GM12872 (cell line): ENCODE measurements around the gene FAM107A.

Source experiments
- TF ChIP-seq, protein P1 (sequence below): IDR thresholded peaks from 3 replicates; pipeline ENCODE4 v1.5.1; 2011; ENCODE audit warnings: low read depth, mild to moderate bottlenecking, low read length, moderate library complexity; ENCODE audit not compliant: insufficient read depth

FAM107A gene

DNA sequence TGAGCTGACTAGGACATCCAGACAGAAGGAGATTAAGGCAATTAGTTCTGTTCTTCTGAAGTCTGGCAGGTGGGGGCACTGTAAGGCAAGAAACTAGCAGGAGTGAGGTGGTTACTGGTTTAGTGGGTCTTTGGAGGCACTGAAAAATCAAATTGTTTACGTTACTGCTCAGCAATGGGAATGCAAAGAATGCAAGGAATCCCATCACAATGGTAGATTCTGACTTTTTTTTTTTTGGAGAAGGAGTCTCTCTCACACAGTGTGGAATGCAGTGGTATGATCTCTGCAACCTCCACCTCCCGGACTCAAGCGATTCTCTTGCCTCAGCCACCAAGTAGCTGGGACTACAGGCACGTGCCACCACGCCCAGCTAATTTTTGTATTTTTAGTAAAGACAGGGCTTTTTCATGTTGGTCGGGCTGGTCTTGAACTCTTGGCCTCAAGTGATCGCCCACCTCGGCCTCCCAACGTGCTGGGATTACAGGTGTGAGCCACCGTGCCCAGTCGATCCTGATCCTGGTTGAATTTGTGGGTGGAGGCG, 16.4 kb downstream of the FAM107A start:
- TF ChIP-seq, protein P1, sequence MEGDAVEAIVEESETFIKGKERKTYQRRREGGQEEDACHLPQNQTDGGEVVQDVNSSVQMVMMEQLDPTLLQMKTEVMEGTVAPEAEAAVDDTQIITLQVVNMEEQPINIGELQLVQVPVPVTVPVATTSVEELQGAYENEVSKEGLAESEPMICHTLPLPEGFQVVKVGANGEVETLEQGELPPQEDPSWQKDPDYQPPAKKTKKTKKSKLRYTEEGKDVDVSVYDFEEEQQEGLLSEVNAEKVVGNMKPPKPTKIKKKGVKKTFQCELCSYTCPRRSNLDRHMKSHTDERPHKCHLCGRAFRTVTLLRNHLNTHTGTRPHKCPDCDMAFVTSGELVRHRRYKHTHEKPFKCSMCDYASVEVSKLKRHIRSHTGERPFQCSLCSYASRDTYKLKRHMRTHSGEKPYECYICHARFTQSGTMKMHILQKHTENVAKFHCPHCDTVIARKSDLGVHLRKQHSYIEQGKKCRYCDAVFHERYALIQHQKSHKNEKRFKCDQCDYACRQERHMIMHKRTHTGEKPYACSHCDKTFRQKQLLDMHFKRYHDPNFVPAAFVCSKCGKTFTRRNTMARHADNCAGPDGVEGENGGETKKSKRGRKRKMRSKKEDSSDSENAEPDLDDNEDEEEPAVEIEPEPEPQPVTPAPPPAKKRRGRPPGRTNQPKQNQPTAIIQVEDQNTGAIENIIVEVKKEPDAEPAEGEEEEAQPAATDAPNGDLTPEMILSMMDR = peak; percentile 13; the same call in 1 of the 3 replicates

DNA sequence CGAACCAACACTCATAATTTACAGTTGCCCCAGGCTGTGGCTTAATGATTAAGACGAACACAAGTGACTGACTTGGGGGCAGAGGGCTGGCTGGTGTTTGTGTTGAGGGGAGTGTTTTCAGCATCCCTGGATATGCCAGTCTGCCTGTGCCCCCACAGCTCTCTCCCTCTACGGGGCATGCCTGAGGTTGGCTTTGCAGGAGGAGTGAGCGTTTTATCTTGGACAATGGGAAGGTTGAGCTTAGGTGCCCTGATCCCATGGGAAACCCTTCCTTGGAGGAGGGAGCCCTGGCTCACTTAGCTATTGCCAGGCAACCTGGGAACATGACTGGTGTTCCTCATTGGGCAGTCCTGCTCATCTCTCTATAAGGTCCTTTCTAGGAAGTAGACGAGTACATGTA, 17.6 kb downstream of the FAM107A start:
- TF ChIP-seq, protein P1 = no peak

DNA sequence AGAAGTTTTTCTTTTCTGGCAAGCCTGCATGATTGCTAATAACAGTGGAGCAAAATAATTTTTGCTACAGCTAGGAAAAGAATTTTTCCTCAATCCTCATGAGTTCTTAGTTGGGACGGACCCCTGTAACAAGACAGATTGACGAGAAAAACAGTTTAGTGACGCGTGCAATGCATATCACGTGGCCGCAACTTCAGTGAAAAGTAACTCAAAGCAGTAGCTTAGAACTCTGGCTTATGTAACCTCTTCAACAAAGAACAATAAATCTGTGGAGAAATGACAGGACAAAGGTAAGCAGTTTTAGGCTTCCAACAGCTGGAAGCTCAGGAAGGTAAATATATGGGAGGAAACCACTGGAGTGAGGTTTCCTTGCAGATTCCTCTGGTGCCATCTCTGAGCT, 19.7 kb downstream of the FAM107A start:
- TF ChIP-seq, protein P1 = no peak

DNA sequence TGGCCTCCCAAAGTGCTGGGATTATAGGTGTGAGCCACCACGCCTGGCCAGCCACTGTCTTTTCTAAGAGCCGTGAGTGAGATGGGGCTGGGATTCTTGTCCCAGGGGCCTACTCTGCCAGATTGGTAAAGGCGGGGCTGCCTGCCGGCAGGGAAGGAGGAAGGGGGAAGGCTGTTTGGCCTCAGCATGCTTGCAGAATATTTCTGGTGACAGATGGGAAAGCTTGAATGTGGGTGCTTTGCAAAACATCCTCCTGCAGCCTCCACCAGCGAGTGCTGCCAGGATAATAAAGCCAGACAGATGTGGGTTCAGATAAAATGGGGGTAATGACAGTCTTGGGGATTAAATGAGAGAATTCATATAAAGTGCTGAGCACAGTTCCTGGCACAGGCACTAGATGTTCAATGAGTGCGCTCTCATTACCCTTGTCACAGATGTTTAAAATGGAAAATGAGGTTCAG, 20.4 kb downstream of the FAM107A start:
- TF ChIP-seq, protein P1 = no peak

DNA sequence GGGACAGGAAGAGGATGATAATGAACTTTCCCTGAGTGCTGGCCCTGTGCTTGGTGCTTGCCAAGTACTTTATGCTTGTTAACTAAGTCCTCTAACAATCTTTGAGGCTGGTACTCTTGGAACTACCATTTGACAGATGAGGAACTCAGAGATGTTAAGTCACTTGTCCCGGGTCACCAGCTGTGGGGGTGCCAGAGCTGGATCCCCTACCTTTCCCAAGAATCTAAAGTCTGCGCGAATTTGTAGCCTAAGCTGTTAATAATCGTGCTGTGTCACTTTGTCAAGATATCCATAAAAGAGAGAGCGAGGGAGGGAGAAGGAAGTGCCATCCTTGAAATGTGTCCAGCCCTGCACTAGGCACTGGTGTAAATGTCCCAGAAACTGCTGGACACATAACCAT, 21.2 kb downstream of the FAM107A start:
- TF ChIP-seq, protein P1 = no peak

DNA sequence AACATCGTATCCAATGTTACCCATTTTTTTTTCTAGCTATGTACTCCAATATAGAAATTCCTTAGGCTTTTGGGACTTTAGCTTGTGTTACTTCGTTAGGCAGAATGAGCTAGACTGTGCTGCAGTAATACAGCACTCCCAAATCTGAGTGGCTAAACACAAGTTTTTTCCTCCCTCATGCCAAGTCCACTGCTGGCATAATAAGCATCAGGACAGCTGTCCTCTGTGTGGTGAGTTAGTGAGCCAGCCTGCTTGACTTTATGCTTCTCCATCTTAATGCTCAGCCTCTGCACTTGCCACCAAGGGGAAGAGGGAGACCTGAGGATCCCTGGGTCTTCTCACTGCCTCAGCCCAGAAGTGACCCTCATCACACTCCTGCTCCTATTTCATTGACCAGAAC, 22.0 kb downstream of the FAM107A start:
- TF ChIP-seq, protein P1 = no peak

DNA sequence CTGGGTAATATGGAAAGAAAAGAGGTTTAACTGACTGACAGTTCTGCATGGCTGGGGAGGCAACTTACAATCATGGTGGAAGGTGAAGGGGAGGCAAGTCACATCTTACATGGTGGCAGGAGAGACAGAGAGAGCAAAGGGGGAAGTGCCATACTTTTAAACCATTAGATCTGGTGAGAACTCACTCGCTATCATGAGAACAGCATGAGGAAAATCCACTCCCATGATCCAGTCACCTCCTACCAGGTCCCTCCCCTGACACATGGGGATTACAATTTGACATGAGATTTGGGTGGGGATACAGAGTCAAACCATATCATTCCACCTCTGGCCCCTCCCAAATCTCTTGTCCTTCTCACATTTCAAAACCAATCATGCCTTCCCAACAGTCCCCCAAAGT, 24.2 kb downstream of the FAM107A start:
- TF ChIP-seq, protein P1 = no peak
